Measurements from ENCODE around the gene CT45A8.
"Not testable (repeated sequence)": the region's sequence is repeated elsewhere in the genome, so short reads cannot be mapped to it uniquely, and the experiment has no call there.

Gene CT45A8, protein sequence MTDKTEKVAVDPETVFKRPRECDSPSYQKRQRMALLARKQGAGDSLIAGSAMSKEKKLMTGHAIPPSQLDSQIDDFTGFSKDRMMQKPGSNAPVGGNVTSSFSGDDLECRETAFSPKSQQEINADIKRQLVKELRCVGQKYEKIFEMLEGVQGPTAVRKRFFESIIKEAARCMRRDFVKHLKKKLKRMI

DNA sequence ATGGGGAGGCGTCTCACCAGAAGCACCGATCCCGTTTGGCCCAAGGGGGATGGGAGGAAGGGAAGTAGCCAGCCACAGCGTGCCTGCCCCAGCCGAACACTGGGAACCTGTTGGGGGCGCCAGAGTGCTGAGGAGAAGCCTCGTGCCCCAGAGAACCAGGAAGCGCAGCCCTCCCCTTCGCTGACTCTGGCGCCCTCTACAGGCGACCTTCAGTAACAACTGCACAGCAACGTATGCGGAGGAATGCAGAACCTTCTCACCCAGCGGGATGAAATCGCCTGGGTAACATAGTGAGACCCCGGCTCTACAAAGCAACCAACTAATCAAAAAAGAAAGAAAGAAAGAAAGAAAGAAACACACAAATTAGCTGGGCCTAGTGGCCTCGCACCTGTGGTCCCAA, at the start of gene CT45A8:
Gene CT45A8, minus strand, starts transcription at position 101 of the 400 bp plus-strand sequence. CDS start 3,755 bp downstream, outside the sequence.
- not testable (repeated sequence) for DNase-seq (ENCODE audit: low read depth)

DNA sequence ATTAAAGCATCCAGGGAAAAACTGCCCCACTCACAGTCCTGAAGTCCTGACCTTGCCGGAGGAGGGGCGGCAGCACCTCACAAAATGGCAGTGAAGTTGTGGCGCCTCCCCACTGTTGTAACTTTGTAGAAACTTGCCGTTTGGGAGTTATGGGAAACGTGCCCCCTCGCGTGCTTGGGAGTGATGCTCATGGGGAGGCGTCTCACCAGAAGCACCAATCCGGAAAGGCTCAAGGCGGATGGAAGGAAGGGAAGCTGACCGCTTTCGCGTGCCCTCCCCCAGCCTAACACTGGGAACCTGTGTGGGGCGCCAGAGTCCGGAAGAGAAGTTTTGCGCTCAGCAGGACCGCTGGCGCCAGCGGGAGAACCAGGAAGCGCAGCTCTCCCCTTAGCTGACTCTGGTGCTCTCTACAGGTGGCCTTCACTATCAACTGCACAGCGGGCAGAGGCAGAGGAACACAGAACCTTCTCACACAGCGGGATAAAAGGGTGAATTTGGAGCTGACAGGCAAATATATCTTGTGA, 39.0 kb upstream of the CT45A8 start, which contains the start of the genes CT45A10 and SAGE1:
Gene CT45A10, minus strand, starts transcription at position 151 of the 524 bp plus-strand sequence. CDS start 8,100 bp downstream, outside the sequence.
Gene SAGE1, plus strand, starts transcription at position 423 of the 524 bp plus-strand sequence. CDS start 2,527 bp downstream, outside the sequence.
- no peak for DNase-seq (ENCODE audit: low read depth)

DNA sequence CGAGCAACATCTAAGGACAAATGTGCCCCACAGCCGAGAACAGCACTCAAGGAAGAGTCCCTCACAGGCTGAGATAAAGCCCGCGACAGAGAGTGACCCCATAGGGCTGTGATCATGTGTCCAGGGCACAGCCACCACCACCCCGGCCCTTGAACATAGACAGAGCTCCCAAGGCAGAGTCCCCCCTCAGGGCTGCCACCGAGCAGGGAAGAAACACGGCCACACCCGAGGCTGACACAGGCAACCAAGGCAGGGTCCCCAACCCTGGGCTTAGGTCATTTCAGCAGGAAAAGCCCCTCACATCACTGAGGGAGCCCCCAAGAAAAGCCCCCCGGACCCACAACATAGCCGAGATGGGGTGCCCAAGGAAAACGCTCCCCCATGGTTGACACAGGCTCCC, 38.4 kb upstream of the CT45A8 start:
- no peak for DNase-seq (ENCODE audit: low read depth)

DNA sequence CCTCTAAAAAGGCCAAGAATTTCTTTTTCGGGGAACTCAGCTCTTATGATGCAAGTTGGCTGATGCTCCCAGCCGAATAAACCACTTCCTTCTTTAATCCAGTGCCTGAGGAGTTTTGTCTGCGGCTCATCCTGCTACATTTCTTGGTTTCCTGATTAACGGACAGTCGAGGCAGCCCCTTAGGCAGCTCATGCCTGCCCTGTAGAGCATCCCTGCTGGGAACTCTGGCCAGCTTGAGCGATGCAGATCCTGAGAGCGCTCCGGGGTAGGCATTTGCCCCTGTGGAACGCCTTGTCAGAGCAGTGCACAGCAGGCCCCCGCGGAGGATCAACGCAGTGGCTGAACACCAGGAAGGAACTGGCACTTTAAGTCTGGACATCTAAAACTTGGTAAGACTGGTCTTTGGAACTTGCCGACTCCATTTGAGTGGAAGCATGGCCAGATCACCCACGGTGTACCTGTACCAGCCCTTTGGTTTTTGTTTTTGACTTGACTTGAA, 35.8 kb upstream of the CT45A8 start:
- DNase-seq (ENCODE audit: low read depth): no peak

DNA sequence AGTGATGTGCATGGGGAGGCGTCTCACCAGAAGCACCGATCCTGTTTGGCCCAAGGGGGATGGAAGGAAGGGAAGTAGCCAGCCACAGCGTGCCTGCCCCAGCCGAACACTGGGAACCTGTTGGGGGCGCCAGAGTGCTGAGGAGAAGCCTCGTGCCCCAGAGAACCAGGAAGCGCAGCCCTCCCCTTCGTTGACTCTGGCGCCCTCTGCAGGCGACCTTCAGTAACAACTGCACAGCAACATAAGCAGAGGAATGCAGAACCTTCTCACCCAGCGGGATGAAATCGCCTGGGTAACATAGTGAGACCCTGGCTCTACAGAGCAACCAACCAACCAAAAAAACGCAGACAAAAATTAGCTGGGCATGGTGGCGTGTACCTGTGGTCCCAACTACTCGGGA, 34.6 kb upstream of the CT45A8 start:
- not testable (repeated sequence) for DNase-seq (ENCODE audit: low read depth)

DNA sequence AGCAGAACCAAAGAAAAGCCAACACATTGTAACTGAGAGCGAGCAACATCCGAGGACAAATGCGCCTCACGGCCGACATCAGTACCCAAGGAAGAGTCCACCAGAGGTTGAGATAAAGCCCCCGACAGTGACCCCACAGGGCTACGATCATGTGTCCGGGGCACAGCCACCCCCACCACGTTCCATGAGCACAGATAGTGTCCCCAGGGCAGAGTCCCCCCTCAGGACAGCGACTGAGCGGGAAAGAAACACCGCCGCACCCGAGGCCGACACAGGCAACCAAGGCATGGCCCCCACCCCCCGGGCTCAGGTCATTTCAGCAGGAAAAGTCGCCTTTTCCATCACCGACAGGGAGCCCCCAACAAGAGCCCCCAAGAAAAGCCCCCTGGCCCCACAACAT, 33.9 kb upstream of the CT45A8 start:
- DNase-seq (ENCODE audit: low read depth): not testable (repeated sequence)

DNA sequence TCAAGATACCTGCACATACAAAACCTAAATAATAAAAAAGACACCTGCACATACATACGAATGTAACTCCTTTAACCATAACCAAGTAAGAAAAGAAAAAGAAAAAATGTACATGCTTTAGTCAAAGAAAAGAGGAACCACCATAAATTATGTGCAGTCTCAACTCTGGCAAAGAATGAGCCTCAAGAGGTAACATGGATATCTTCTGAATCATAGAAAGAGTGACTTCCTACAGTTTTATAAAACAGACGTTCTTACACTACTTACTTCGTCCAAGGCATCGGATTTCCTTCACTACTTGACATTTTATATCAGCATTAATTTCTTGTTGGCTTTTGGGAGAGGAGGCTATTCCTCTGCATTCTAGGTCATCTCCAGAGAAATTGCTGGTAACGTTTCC, 28.4 kb upstream of the CT45A8 start:
- not testable (repeated sequence) for DNase-seq (ENCODE audit: low read depth)

DNA sequence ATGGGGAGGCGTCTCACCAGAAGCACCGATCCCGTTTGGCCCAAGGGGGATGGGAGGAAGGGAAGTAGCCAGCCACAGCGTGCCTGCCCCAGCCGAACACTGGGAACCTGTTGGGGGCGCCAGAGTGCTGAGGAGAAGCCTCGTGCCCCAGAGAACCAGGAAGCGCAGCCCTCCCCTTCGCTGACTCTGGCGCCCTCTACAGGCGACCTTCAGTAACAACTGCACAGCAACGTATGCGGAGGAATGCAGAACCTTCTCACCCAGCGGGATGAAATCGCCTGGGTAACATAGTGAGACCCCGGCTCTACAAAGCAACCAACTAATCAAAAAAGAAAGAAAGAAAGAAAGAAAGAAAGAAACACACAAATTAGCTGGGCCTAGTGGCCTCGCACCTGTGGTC, 17.4 kb upstream of the CT45A8 start, which contains the start of gene CT45A9:
Gene CT45A9, minus strand, starts transcription at position 101 of the 400 bp plus-strand sequence. CDS start 3,751 bp downstream, outside the sequence.
- not testable (repeated sequence) for DNase-seq (ENCODE audit: low read depth)

DNA sequence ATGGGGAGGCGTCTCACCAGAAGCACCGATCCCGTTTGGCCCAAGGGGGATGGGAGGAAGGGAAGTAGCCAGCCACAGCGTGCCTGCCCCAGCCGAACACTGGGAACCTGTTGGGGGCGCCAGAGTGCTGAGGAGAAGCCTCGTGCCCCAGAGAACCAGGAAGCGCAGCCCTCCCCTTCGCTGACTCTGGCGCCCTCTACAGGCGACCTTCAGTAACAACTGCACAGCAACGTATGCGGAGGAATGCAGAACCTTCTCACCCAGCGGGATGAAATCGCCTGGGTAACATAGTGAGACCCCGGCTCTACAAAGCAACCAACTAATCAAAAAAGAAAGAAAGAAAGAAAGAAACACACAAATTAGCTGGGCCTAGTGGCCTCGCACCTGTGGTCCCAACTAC, 17.2 kb downstream of the CT45A8 start, which contains the start of gene CT45A7:
Gene CT45A7, minus strand, starts transcription at position 101 of the 400 bp plus-strand sequence. CDS start 3,747 bp downstream, outside the sequence.
- not testable (repeated sequence) for DNase-seq (ENCODE audit: low read depth)

DNA sequence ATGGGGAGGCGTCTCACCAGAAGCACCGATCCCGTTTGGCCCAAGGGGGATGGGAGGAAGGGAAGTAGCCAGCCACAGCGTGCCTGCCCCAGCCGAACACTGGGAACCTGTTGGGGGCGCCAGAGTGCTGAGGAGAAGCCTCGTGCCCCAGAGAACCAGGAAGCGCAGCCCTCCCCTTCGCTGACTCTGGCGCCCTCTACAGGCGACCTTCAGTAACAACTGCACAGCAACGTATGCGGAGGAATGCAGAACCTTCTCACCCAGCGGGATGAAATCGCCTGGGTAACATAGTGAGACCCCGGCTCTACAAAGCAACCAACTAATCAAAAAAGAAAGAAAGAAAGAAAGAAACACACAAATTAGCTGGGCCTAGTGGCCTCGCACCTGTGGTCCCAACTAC, 34.4 kb downstream of the CT45A8 start, which contains the start of gene CT45A2:
Gene CT45A2, minus strand, starts transcription at position 101 of the 400 bp plus-strand sequence. CDS start 3,747 bp downstream, outside the sequence.
- DNase-seq (ENCODE audit: low read depth): not testable (repeated sequence)

DNA sequence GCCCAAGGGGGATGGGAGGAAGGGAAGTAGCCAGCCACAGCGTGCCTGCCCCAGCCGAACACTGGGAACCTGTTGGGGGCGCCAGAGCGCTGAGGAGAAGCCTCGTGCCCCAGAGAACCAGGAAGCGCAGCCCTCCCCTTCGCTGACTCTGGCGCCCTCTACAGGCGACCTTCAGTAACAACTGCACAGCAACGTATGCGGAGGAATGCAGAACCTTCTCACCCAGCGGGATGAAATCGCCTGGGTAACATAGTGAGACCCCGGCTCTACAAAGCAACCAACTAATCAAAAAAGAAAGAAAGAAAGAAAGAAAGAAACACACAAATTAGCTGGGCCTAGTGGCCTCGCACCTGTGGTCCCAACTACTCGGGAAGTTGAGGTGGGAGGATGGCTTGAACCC, 51.7 kb downstream of the CT45A8 start, which contains the start of gene CT45A6:
Gene CT45A6, minus strand, starts transcription at position 101 of the 400 bp plus-strand sequence. CDS start 3,794 bp downstream, outside the sequence.
- DNase-seq (ENCODE audit: low read depth): not testable (repeated sequence)
